ENCODE data around the gene LDAH.

GRCh38 chr2:20759487-20759886, 63.4 kb downstream of the LDAH start:
- TF ChIP-seq, protein P1, sequence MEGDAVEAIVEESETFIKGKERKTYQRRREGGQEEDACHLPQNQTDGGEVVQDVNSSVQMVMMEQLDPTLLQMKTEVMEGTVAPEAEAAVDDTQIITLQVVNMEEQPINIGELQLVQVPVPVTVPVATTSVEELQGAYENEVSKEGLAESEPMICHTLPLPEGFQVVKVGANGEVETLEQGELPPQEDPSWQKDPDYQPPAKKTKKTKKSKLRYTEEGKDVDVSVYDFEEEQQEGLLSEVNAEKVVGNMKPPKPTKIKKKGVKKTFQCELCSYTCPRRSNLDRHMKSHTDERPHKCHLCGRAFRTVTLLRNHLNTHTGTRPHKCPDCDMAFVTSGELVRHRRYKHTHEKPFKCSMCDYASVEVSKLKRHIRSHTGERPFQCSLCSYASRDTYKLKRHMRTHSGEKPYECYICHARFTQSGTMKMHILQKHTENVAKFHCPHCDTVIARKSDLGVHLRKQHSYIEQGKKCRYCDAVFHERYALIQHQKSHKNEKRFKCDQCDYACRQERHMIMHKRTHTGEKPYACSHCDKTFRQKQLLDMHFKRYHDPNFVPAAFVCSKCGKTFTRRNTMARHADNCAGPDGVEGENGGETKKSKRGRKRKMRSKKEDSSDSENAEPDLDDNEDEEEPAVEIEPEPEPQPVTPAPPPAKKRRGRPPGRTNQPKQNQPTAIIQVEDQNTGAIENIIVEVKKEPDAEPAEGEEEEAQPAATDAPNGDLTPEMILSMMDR (conservative IDR thresholded peaks at IDR 0.05; ENCODE audit: low read depth, low read length): no peak
- no peak for TF ChIP-seq EZH2 (IDR thresholded peaks at IDR 0.05; ENCODE audit: borderline replicate concordance, low read depth, low read length, poor library complexity, severe bottlenecking)
